SK-N-SH (cell line): ENCODE measurements around the gene ADGRL3.

Experiments
- SIN3A ChIP-seq: IDR thresholded peaks from 2 replicates; pipeline ENCODE4 v1.6.1; 2012; ENCODE audit warnings: low read depth, mild to moderate bottlenecking, low read length, moderate library complexity, borderline replicate concordance
- TEAD4 ChIP-seq: IDR thresholded peaks from 2 replicates; pipeline ENCODE4 v1.4.0; 2012; ENCODE audit warnings: mild to moderate bottlenecking, borderline replicate concordance; ENCODE audit not compliant: insufficient read depth

DNA sequence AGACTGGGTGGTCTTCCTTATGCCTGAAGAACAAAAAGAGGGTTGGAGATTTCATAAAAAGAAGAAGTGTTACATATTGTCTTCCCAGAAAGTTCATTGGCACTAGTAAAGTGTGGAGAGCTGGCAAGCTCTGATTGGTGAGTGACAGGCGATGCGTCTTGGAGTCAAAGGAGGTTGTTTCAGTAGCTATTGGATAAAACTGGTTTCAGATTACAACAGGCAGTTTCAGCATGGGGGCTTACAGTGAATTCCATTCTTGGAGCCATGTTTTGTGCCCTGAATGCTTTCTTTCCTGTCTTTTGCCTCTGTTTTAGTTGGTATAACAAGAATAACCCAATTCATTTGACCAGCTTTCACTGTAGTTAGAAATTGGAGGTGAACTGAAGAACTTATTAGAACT, 750.5 kb downstream of the ADGRL3 start:
- TF ChIP-seq TEAD4 (no peak), SIN3A (no peak)
